NCI-H2196 (cell line): Measurements from ENCODE around the gene LRBA.

Experiments
- DNase-seq: peaks from one replicate; lab custom pipeline; 2025; ENCODE audit not compliant: unreplicated experiment; lab: John Stamatoyannopoulos, UW

LRBA gene

GRCh38 chr4:150381609-150382008, 633.5 kb downstream of the LRBA start:
- no peak for DNase-seq

GRCh38 chr4:150381036-150381435, 634.0 kb downstream of the LRBA start:
- DNase-seq = no peak

GRCh38 chr4:150379454-150379853, 635.6 kb downstream of the LRBA start:
- no peak for DNase-seq

- no peak for DNase-seq
These were observed 640.1 kb downstream of the LRBA start for GRCh38 chr4:150375025-150375424.

- DNase-seq = no peak
These were observed 643.2 kb downstream of the LRBA start for GRCh38 chr4:150371869-150372268.

GRCh38 chr4:150369434-150370380, 645.4 kb downstream of the LRBA start:
- no peak for DNase-seq

- no peak for DNase-seq
These were observed 646.4 kb downstream of the LRBA start for GRCh38 chr4:150368667-150369066.

GRCh38 chr4:150367326-150367725, 647.8 kb downstream of the LRBA start:
- no peak for DNase-seq

- DNase-seq = peak; percentile 55
These were observed 648.5 kb downstream of the LRBA start for GRCh38 chr4:150366487-150366999.

- no peak for DNase-seq
These were observed 651.1 kb downstream of the LRBA start for GRCh38 chr4:150363721-150364688.

- DNase-seq = no peak
These were observed 656.4 kb downstream of the LRBA start for GRCh38 chr4:150358691-150359090.

- no peak for DNase-seq
These were observed 657.3 kb downstream of the LRBA start for GRCh38 chr4:150357829-150358228.

GRCh38 chr4:150355858-150356455, 659.1 kb downstream of the LRBA start:
- DNase-seq = no peak

- DNase-seq = no peak
These were observed 659.7 kb downstream of the LRBA start for GRCh38 chr4:150355418-150355817.

- no peak for DNase-seq
These were observed 660.8 kb downstream of the LRBA start for GRCh38 chr4:150354214-150354796.

GRCh38 chr4:150348079-150348478, 667.0 kb downstream of the LRBA start:
- DNase-seq = no peak

- DNase-seq = no peak
These were observed 669.8 kb downstream of the LRBA start for GRCh38 chr4:150345207-150345744.

- DNase-seq = no peak
These were observed 671.3 kb downstream of the LRBA start for GRCh38 chr4:150343796-150344195.

GRCh38 chr4:150342945-150343344, 672.1 kb downstream of the LRBA start:
- no peak for DNase-seq

- DNase-seq = no peak
These were observed 677.4 kb downstream of the LRBA start for GRCh38 chr4:150337734-150338133.
